ENCODE results near the gene PREB.

DNA sequence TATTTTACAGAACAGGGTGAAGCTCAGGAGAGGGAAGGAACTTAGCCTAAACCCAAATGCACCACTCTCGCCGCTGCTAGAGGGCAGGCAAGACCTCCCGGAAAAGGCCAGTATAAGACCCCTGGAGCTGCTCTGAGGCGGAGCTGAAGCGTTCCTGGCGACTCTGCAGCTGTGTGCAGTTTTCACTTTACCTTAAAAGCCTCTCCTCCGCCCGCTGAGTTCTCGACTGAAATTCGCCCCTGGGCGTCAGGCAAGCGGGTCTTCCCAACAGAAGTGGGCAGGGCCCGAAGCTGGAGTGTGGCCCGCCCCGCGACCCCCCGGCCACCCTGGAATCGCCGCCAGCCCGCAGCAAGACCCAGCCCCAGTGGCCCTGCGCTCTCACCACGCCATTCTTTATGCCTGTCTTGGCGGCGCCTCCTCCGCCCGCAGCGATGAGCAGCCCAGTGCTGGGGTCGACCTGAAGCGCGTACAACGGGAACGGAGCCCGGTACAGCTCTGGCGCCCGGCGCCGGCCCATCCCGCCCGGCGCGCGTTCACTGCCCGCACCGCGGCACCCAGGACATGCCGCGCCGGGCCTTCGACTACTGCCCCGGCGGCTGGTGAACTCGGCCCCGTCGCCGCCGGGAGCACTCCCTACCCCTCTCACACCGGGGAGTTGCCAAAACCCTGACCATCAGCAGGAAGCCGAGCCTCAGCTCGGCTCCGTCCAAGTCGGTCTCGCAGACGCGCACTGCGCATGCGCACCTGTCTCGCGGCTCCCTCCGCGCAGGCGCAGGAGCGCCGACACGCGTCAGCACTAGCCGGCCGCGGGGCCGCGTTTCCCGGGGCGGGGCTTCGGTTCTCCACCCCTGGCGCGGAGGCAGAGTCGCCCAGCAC, at the start of gene PREB:
- TF ChIP-seq POLR2A (IDR thresholded peaks at IDR 0.05) = peak; percentile 86
- TF ChIP-seq CTCF (IDR thresholded peaks at IDR 0.05) = peak in 1 of 4 donors; percentile 7
